ENCODE measurements around the gene RASD2.

- TF ChIP-seq POLR2AphosphoS5 (IDR thresholded peaks at IDR 0.05; ENCODE audit: insufficient read depth in 1 of 2, low read depth in 1 of 2): no peak
- TF ChIP-seq POLR2A (IDR thresholded peaks at IDR 0.05): no peak
- no peak for TF ChIP-seq CTCF (IDR thresholded peaks at IDR 0.05)
These were observed 29.7 kb upstream of the RASD2 start for GRCh38 chr22:35510951-35511350.

Measured in vagina (tissue), 2 donors.